IMR-90 (cell line): ENCODE results near the gene SLC6A3. TPM values are rescaled to one million over a fixed set of nuclear protein-coding genes. Genes with fewer than 3 reads are reported as not detected.

Experiments used
- ATAC-seq: fragments of 200-7000 bp; cut with Tn5 transposase; 2 replicates; pipeline ENCODE4 v1.9.1; 2020; ENCODE audit warnings: low read depth, mild to moderate bottlenecking, moderate library complexity
- BruUV-seq: library from RNA; stranded (reverse); fragments of 400-500 nt; replicated peaks from 2 replicates; lab custom pipeline; 2021; lab: Mats Ljungman, UMichigan
- CTCF ChIA-PET: fragments of 300-600 bp; formaldehyde crosslinking; extraction: SDS; loops from one replicate; lab custom pipeline; 2021; ENCODE audit warnings: antibody characterized with exemption; lab: Yijun Ruan, JAX
- POLR2A ChIA-PET: fragments of 300-600 bp; sonication (Branson Sonifier 250); formaldehyde crosslinking; loops from one replicate; lab custom pipeline; 2022; ENCODE audit warnings: antibody characterized with exemption; ENCODE audit not compliant: unreplicated experiment; lab: Charles Lee
- DNase-seq: peaks from one replicate; pipeline ENCODE4 v3.0.0; 2013
- H2AFZ ChIP-seq: replicated peaks from 2 replicates; pipeline ENCODE3; 2013; ENCODE audit warnings: low read length, mild to moderate bottlenecking; ENCODE audit not compliant: poor library complexity
- H2AK5ac ChIP-seq: 2 replicates; pipeline ENCODE4 v1.6.1; 2013; ENCODE audit warnings: low read depth, low read length, inconsistent platforms
- H2AK9ac ChIP-seq: replicated peaks from 2 replicates; pipeline ENCODE3; 2013; ENCODE audit warnings: mild to moderate bottlenecking, low read depth, low read length, moderate library complexity; ENCODE audit not compliant: poor library complexity
- H2BK120ac ChIP-seq: 2 replicates; pipeline ENCODE4 v1.6.1; 2013; ENCODE audit warnings: low read depth, low read length, inconsistent platforms
- H2BK15ac ChIP-seq: 3 replicates; pipeline ENCODE4 v1.6.1; 2013; ENCODE audit warnings: low read depth, low read length, inconsistent platforms
- H2BK20ac ChIP-seq: 2 replicates; pipeline ENCODE4 v1.6.1; 2013; ENCODE audit warnings: low read depth, mild to moderate bottlenecking, inconsistent platforms, low read length, moderate library complexity
- H2BK5ac ChIP-seq: 2 replicates; pipeline ENCODE4 v1.6.1; 2013; ENCODE audit warnings: mild to moderate bottlenecking, low read depth, low read length, inconsistent platforms; ENCODE audit not compliant: poor library complexity, severe bottlenecking
- H3K14ac ChIP-seq: replicated peaks from 2 replicates; pipeline ENCODE4 v1.6.1; 2013; ENCODE audit warnings: low read depth, low read length, inconsistent platforms
- H3K18ac ChIP-seq: 2 replicates; pipeline ENCODE4 v1.6.1; 2013; ENCODE audit warnings: low read depth, low read length, control low read depth
- H3K23ac ChIP-seq: 2 replicates; pipeline ENCODE4 v1.6.1; 2013; ENCODE audit warnings: low read depth, low read length, inconsistent platforms
- H3K27ac ChIP-seq: 2 replicates; pipeline ENCODE4 v1.5.1; 2013; ENCODE audit warnings: mild to moderate bottlenecking, control low read depth, low read length; ENCODE audit not compliant: insufficient read depth
- H3K27me3 ChIP-seq: 2 replicates; pipeline ENCODE4 v1.6.1; 2013; ENCODE audit warnings: low read length; ENCODE audit not compliant: control insufficient read depth, insufficient read depth
- H3K36me3 ChIP-seq: 2 replicates; pipeline ENCODE4 v1.6.1; 2013; ENCODE audit warnings: low read length, mixed read lengths; ENCODE audit not compliant: control insufficient read depth, insufficient read depth
- H3K4ac ChIP-seq: 2 replicates; pipeline ENCODE4 v1.6.1; 2013; ENCODE audit warnings: low read depth, low read length, inconsistent platforms
- H3K4me1 ChIP-seq: 2 replicates; pipeline ENCODE4 v1.6.1; 2013; ENCODE audit warnings: low read length, mixed read lengths; ENCODE audit not compliant: control insufficient read depth, insufficient read depth
- H3K4me2 ChIP-seq: 2 replicates; pipeline ENCODE4 v1.6.1; 2013; ENCODE audit warnings: low read depth, mild to moderate bottlenecking, control low read depth, low read length, moderate library complexity
- H3K4me3 ChIP-seq: 2 replicates; pipeline ENCODE4 v1.5.1; 2013; ENCODE audit warnings: low read depth, mild to moderate bottlenecking, control low read depth, low read length, moderate library complexity; ENCODE audit not compliant: insufficient read depth
- H3K56ac ChIP-seq: 2 replicates; pipeline ENCODE4 v1.6.1; 2013; ENCODE audit warnings: low read length, inconsistent platforms; ENCODE audit not compliant: insufficient read depth; ENCODE audit errors: extremely low read depth
- H3K79me1 ChIP-seq, 2 experiments: 2 replicates each; pipeline ENCODE4 v1.6.1; 2013; ENCODE audit warnings: low read length in 2 of 2, inconsistent platforms in 1 of 2, low read depth in 1 of 2
- H3K9ac ChIP-seq: 2 replicates; pipeline ENCODE4 v1.6.1; 2013; ENCODE audit warnings: low read depth, low read length, control low read depth
- H3K9me1 ChIP-seq: 2 replicates; pipeline ENCODE4 v1.6.1; 2013; ENCODE audit warnings: low read length, inconsistent platforms; ENCODE audit not compliant: insufficient read depth
- H3K9me3 ChIP-seq: 2 replicates; pipeline ENCODE4 v1.6.1; 2013; ENCODE audit warnings: low read length; ENCODE audit not compliant: control insufficient read depth, insufficient read depth
- H4K20me1 ChIP-seq: 2 replicates; pipeline ENCODE4 v1.6.1; 2013; ENCODE audit warnings: low read length, inconsistent platforms; ENCODE audit not compliant: insufficient read depth
- H4K5ac ChIP-seq: 2 replicates; pipeline ENCODE4 v1.6.1; 2013; ENCODE audit warnings: mild to moderate bottlenecking, low read depth, low read length, control low read depth
- H4K8ac ChIP-seq, 2 experiments: 2 replicates each; pipeline ENCODE4 v1.6.1; 2013; ENCODE audit warnings: low read depth in 2 of 2, low read length in 2 of 2, control low read depth in 1 of 2, inconsistent platforms in 1 of 2
- H4K91ac ChIP-seq: 2 replicates; pipeline ENCODE4 v1.6.1; 2013; ENCODE audit warnings: low read depth, low read length, inconsistent platforms; ENCODE audit not compliant: insufficient read depth
- BHLHE40 ChIP-seq: fragments of 150-350 bp; IDR thresholded peaks from 2 replicates; pipeline ENCODE4 v1.6.1; 2016; ENCODE audit warnings: mild to moderate bottlenecking, low read depth, low read length
- CEBPB ChIP-seq: IDR thresholded peaks from 2 replicates; pipeline ENCODE4 v1.6.1; 2012; ENCODE audit warnings: low read depth, low read length, improper control_type of control experiment
- CHD1 ChIP-seq: IDR thresholded peaks from 2 replicates; pipeline ENCODE4 v1.6.1; 2012; ENCODE audit warnings: low read depth, low read length, improper control_type of control experiment
- FOS ChIP-seq: fragments of 150-350 bp; IDR thresholded peaks from 2 replicates; pipeline ENCODE4 v1.6.1; 2016; ENCODE audit warnings: low read depth, low read length
- MAFK ChIP-seq: IDR thresholded peaks from 2 replicates; pipeline ENCODE4 v1.6.1; 2012; ENCODE audit warnings: low read depth, low read length, improper control_type of control experiment
- MAZ ChIP-seq: IDR thresholded peaks from 2 replicates; pipeline ENCODE4 v1.6.1; 2012; ENCODE audit warnings: low read depth, mild to moderate bottlenecking, low read length, improper control_type of control experiment, moderate library complexity, borderline replicate concordance
- NFE2L2 ChIP-seq: fragments of 150-350 bp; IDR thresholded peaks from 2 replicates; pipeline ENCODE4 v1.6.1; 2016; ENCODE audit warnings: low read depth, mild to moderate bottlenecking, low read length
- POLR2A ChIP-seq: IDR thresholded peaks from 2 replicates; pipeline ENCODE4 v1.6.1; 2012; ENCODE audit warnings: mild to moderate bottlenecking, low read depth, low read length
- RAD21 ChIP-seq: IDR thresholded peaks from 2 replicates; pipeline ENCODE4 v1.6.1; 2012; ENCODE audit warnings: low read length, improper control_type of control experiment
- RCOR1 ChIP-seq: IDR thresholded peaks from 2 replicates; pipeline ENCODE4 v1.6.1; 2012; ENCODE audit warnings: mild to moderate bottlenecking, low read length, improper control_type of control experiment; ENCODE audit not compliant: insufficient replicate concordance
- RFX5 ChIP-seq: IDR thresholded peaks from 2 replicates; pipeline ENCODE4 v1.8.0; 2012; ENCODE audit warnings: low read depth, mild to moderate bottlenecking, low read length, moderate library complexity
- SMC3 ChIP-seq: fragments of 150-350 bp; IDR thresholded peaks from 2 replicates; pipeline ENCODE4 v1.6.1; 2016; ENCODE audit warnings: low read depth, mild to moderate bottlenecking, antibody characterized with exemption, low read length, moderate library complexity
- WGBS, 2 experiments: methylation state at CpG; one replicate each; pipeline versions ENCODE4 v1.1.5 to v1.1.7; 2013; ENCODE audit warnings: missing lambda C conversion rate in 2 of 2; ENCODE audit not compliant: insufficient read length in 1 of 2; ENCODE audit errors: extremely low coverage in 2 of 2; 5-methylcytosine and 5-hydroxymethylcytosine counted together
- dilution Hi-C: fragments of 300-500 bp; cut with HindIII; formaldehyde crosslinking; loops from one replicate; pipeline ENCODE4 v1.14.3; 2018; ENCODE audit warnings: low sequenced_read_pairs; ENCODE audit not compliant: unreplicated experiment
- in situ Hi-C: fragments of 300-500 bp; cut with MboI; formaldehyde crosslinking; loops from 3 replicates; pipeline ENCODE4 v1.14.3; 2019; ENCODE audit warnings: low sequenced_read_pairs, inconsistent platforms, mixed read lengths
- intact Hi-C: fragments of 100-400 bp; cut with micrococcal nuclease; formaldehyde crosslinking; loops from 2 replicates; pipeline ENCODE4 v1.10.0; 2022
- polyA plus RNA-seq, 3 experiments: library from polyadenylated mRNA; depleted of rRNA; stranded (reverse); fragments of >200 nt; gene quantifications; 2 replicates each; pipeline ENCODE4 v1.2.3, GENCODE V29; 2012; ENCODE audit warnings: low replicate concordance in 1 of 3
- total RNA-seq: library from RNA; depleted of rRNA; stranded (reverse); fragments of >200 nt; gene quantifications from 2 replicates; pipeline ENCODE4 v1.2.3, GENCODE V29; 2012
- TF ChIP-seq, protein P1 (sequence below): fragments of 150-350 bp; IDR thresholded peaks from 2 replicates; pipeline ENCODE4 v1.6.1; 2016; ENCODE audit warnings: low read depth, mild to moderate bottlenecking, low read length, moderate library complexity, borderline replicate concordance
- TF ChIP-seq, protein P2 (sequence below): conservative IDR thresholded peaks from 2 replicates; pipeline ENCODE4 v1.5.1; 2012; ENCODE audit warnings: mild to moderate bottlenecking, low read depth, low read length, improper control_type of control experiment
- TF ChIP-seq, protein P3 (sequence below): fragments of 150-350 bp; IDR thresholded peaks from 2 replicates; pipeline ENCODE4 v1.6.1; 2017; ENCODE audit warnings: mild to moderate bottlenecking, antibody characterized with exemption, low read length, low read depth

The SLC6A3 gene
- total and polyA plus RNA-seq, 2 of the 4 experiments (the other 2 are of a cell fraction), result not detected

- H3K9ac ChIP-seq, result no peak overlapping the region
- ChIA-PET POLR2A (no interaction called here), CTCF (no interaction called here)
- H4K20me1 ChIP-seq, result no peaks in the 10 kb centered on the region
- no peak overlapping the region for H2BK5ac ChIP-seq
- H4K5ac ChIP-seq, result no peak overlapping the region
- H3K4me1 ChIP-seq, result peaks cover 8% of the 10 kb centered on the region; the same call in 1 of the 2 replicates
- no peak overlapping the region for H2BK120ac ChIP-seq
- no peak overlapping the region for H3K18ac ChIP-seq
- BruUV-seq, result no TSS peak
- no peak overlapping the region for H3K4ac ChIP-seq
- H4K8ac ChIP-seq, result no peak overlapping the region
- ATAC-seq, result no peak
- H3K79me1 ChIP-seq, result peaks cover 9 to 29% of the 10 kb centered on the region in 2 experiments
- no peak overlapping the region for H2AK9ac ChIP-seq
- no peak overlapping the region for H3K14ac ChIP-seq
- in situ Hi-C loops (no loop called here), intact Hi-C loops (no loop called here), dilution Hi-C loops (no loop called here)
- H4K91ac ChIP-seq, result no peak overlapping the region
- no peak overlapping the region for H3K27ac ChIP-seq
- no peak for DNase-seq
- H2AFZ ChIP-seq, result peak overlapping the region; percentile 27
- H3K9me3 ChIP-seq, result no peaks in the 10 kb centered on the region
- TF ChIP-seq POLR2A, result no peak
- TF ChIP-seq MAFK, result no peak
- no peak for TF ChIP-seq SMC3
- TF ChIP-seq CHD1, result no peak
- TF ChIP-seq CEBPB, result no peak
- no peak for TF ChIP-seq BHLHE40
- no peak for TF ChIP-seq RCOR1
- no peak for TF ChIP-seq NFE2L2
- TF ChIP-seq FOS, result no peak
- TF ChIP-seq, protein P1, sequence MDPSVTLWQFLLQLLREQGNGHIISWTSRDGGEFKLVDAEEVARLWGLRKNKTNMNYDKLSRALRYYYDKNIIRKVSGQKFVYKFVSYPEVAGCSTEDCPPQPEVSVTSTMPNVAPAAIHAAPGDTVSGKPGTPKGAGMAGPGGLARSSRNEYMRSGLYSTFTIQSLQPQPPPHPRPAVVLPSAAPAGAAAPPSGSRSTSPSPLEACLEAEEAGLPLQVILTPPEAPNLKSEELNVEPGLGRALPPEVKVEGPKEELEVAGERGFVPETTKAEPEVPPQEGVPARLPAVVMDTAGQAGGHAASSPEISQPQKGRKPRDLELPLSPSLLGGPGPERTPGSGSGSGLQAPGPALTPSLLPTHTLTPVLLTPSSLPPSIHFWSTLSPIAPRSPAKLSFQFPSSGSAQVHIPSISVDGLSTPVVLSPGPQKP, result no peak
- no peak for TF ChIP-seq RAD21
- TF ChIP-seq MAZ, result no peak
- TF ChIP-seq RFX5, result no peak
- TF ChIP-seq, protein P2, sequence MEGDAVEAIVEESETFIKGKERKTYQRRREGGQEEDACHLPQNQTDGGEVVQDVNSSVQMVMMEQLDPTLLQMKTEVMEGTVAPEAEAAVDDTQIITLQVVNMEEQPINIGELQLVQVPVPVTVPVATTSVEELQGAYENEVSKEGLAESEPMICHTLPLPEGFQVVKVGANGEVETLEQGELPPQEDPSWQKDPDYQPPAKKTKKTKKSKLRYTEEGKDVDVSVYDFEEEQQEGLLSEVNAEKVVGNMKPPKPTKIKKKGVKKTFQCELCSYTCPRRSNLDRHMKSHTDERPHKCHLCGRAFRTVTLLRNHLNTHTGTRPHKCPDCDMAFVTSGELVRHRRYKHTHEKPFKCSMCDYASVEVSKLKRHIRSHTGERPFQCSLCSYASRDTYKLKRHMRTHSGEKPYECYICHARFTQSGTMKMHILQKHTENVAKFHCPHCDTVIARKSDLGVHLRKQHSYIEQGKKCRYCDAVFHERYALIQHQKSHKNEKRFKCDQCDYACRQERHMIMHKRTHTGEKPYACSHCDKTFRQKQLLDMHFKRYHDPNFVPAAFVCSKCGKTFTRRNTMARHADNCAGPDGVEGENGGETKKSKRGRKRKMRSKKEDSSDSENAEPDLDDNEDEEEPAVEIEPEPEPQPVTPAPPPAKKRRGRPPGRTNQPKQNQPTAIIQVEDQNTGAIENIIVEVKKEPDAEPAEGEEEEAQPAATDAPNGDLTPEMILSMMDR, result no peak
- TF ChIP-seq, protein P3, sequence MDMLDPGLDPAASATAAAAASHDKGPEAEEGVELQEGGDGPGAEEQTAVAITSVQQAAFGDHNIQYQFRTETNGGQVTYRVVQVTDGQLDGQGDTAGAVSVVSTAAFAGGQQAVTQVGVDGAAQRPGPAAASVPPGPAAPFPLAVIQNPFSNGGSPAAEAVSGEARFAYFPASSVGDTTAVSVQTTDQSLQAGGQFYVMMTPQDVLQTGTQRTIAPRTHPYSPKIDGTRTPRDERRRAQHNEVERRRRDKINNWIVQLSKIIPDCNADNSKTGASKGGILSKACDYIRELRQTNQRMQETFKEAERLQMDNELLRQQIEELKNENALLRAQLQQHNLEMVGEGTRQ, result no peak
- no peaks in the 10 kb centered on the region; the same call in 1 of the 2 replicates for H3K27me3 ChIP-seq
- H2BK20ac ChIP-seq, result no peak overlapping the region
- 88% methylated on average over 6 of the region's 21 CpGs; no CpG with 5 or more reads in 1 of the 2 experiments for WGBS, 2 experiments
- no peak overlapping the region for H3K4me2 ChIP-seq
- H3K56ac ChIP-seq, result no peak overlapping the region
- no peak overlapping the region for H3K4me3 ChIP-seq
- no peaks in the 10 kb centered on the region for H3K9me1 ChIP-seq
- no peak overlapping the region for H3K23ac ChIP-seq
- H2AK5ac ChIP-seq, result no peak overlapping the region
- H2BK15ac ChIP-seq, result no peak overlapping the region
- peaks cover 6% of the 10 kb centered on the region for H3K36me3 ChIP-seq
Measured at GRCh38 chr5:1346627-1347440, 98.4 kb downstream of the SLC6A3 start.
